K562 (cell line): ENCODE data around the gene NDUFA7. TPM values are rescaled to one million over a fixed set of nuclear protein-coding genes. Genes with fewer than 3 reads are reported as not detected.

ENCODE experiments used
- DDX20 ChIP-seq: fragments of 450-650 bp; IDR thresholded peaks from 2 replicates; pipeline ENCODE4 v1.6.1; 2016; ENCODE audit warnings: missing genetic modification characterization, low read depth, mild to moderate bottlenecking, missing compliant biosample characterization, moderate library complexity
- EGR1 ChIP-seq: fragments of 450-650 bp; conservative IDR thresholded peaks from 2 replicates; pipeline ENCODE4 v1.6.1; 2017; ENCODE audit warnings: mild to moderate bottlenecking
- HDAC1 ChIP-seq, 2 experiments: fragments of 450-650 bp; IDR thresholded peaks; 2 replicates each; pipeline ENCODE4 v1.6.1; 2016 to 2017; ENCODE audit warnings: inconsistent platforms in 1 of 2, mild to moderate bottlenecking in 1 of 2, moderate library complexity in 1 of 2
- NR2C2 ChIP-seq, 2 experiments: fragments of 200-800 bp in 1 of 2; sonication (Bioruptor generic) in 1 of 2; sonication (generic) in 1 of 2; formaldehyde crosslinking in 1 of 2; IDR thresholded peaks; 2 replicates each; pipeline versions ENCODE4 v1.6.1 to v1.8.0; 2016 to 2022; ENCODE audit warnings: mild to moderate bottlenecking in 1 of 2, missing compliant biosample characterization in 1 of 2, missing genetic modification characterization in 1 of 2, missing genetic modification reagents in 1 of 2
- PBX2 ChIP-seq, 2 experiments: IDR thresholded peaks in 1 of 2; conservative IDR thresholded peaks in 1 of 2; 2 replicates each; pipeline ENCODE4 v1.6.1; 2016; ENCODE audit warnings: low read depth in 2 of 2, mild to moderate bottlenecking in 1 of 2, missing compliant biosample characterization in 1 of 2, missing genetic modification characterization in 1 of 2, moderate library complexity in 1 of 2
- RREB1 ChIP-seq: fragments of 250-450 bp; sonication (Bioruptor Pico); IDR thresholded peaks from 2 replicates; pipeline ENCODE4 v1.4.0; 2020
- ZBTB2 ChIP-seq: fragments of 450-650 bp; IDR thresholded peaks from 2 replicates; pipeline ENCODE4 v1.6.1; 2016; ENCODE audit warnings: antibody characterized with exemption
- ZNF224 ChIP-seq: sonication (generic); formaldehyde crosslinking; IDR thresholded peaks from 2 replicates; pipeline ENCODE4 v1.8.0; 2022; ENCODE audit warnings: mild to moderate bottlenecking, missing genetic modification reagents
- ZNF740 ChIP-seq, 3 experiments: fragments of 200-800 bp in 1 of 3; sonication (Bioruptor generic) in 1 of 3; sonication (generic) in 1 of 3; formaldehyde crosslinking in 1 of 3; IDR thresholded peaks; 2 replicates each; pipeline versions ENCODE4 v1.6.1 to v1.8.0; 2016 to 2022; ENCODE audit warnings: mild to moderate bottlenecking in 2 of 3, missing compliant biosample characterization in 2 of 3, missing genetic modification characterization in 2 of 3, missing genetic modification reagents in 1 of 3
- polyA plus RNA-seq, 8 experiments: library from polyadenylated mRNA; depleted of rRNA in 4 of 8; stranded (reverse) in 5 of 8; unstranded in 3 of 8; fragments of >200 nt; fragmentation: Nextera tagmentation in 2 of 8; fragmentation: Illumina TruSeq in 1 of 8; extraction: Ambion mirVana in 2 of 8; extraction: Trizol in 1 of 8; gene quantifications; 2 replicates each; pipeline versions ENCODE4 v1.2.1 to v1.2.3, GENCODE V29; 2011 to 2014; ENCODE audit warnings: inconsistent platforms in 1 of 8, missing spikeins in 1 of 8
- total RNA-seq, 7 experiments: library from RNA; depleted of rRNA in 6 of 7; stranded (reverse); fragments of >200 nt in 6 of 7; fragmentation: Illumina TruSeq in 2 of 7; extraction: Trizol in 2 of 7; gene quantifications; 2 replicates each; pipeline versions ENCODE4 v1.2.1 to v1.2.3, GENCODE V29; 2011 to 2021; ENCODE audit warnings: low replicate concordance in 1 of 7
- TF ChIP-seq, protein P1 (sequence below): IDR thresholded peaks from 2 replicates; pipeline ENCODE4 v1.6.1; 2014; ENCODE audit warnings: antibody characterized with exemption

The NDUFA7 gene
- total and polyA plus RNA-seq, 9 of the 15 experiments (the other 6 are each of a cell fraction or from before 2014, with no cell fraction given), result 70.8 to 348 (median 142) TPM

GRCh38 chr19:8363803-8364771, 42.9 kb upstream of the NDUFA7 start, which contains the start of gene ANGPTL4 (continued):
- TF ChIP-seq RREB1 (CRISPR knock-in tag) (no peak), PBX2 (CRISPR knock-in tag; IDR thresholded peaks at IDR 0.05; ENCODE audit: low read depth) (no peak), PBX2 (tag; conservative IDR thresholded peaks at IDR 0.05; ENCODE audit: low read depth) (no peak), ZBTB2 (0 out of 2 replicates have a peak, but pooled peaks have one; percentile 20), HDAC1 (IDR thresholded peaks at IDR 0.05) (peak in 1 of 2 experiments; percentile 66; a peak in 2 of 4 replicates), EGR1 (peak; percentile 90), DDX20 (no peak), ZNF224 (CRISPR knock-in tag) (no peak), NR2C2 (CRISPR knock-in tag; IDR thresholded peaks at IDR 0.05) (no peak), NR2C2 (tag; IDR thresholded peaks at IDR 0.05) (no peak), ZNF740 (CRISPR knock-in tag; IDR thresholded peaks at IDR 0.05) (no peak), ZNF740 (tag; IDR thresholded peaks at IDR 0.05) (no peak)
- TF ChIP-seq, protein P1, sequence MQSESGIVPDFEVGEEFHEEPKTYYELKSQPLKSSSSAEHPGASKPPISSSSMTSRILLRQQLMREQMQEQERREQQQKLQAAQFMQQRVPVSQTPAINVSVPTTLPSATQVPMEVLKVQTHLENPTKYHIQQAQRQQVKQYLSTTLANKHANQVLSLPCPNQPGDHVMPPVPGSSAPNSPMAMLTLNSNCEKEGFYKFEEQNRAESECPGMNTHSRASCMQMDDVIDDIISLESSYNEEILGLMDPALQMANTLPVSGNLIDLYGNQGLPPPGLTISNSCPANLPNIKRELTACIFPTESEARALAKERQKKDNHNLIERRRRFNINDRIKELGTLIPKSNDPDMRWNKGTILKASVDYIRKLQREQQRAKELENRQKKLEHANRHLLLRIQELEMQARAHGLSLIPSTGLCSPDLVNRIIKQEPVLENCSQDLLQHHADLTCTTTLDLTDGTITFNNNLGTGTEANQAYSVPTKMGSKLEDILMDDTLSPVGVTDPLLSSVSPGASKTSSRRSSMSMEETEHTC, result no peak
